GM12872 (cell line): ENCODE results near the gene EXOC3.

Source experiments
- TF ChIP-seq, protein P1 (sequence below): IDR thresholded peaks from 3 replicates; pipeline ENCODE4 v1.5.1; 2011; ENCODE audit warnings: low read depth, mild to moderate bottlenecking, low read length, moderate library complexity; ENCODE audit not compliant: insufficient read depth

The EXOC3 gene

DNA sequence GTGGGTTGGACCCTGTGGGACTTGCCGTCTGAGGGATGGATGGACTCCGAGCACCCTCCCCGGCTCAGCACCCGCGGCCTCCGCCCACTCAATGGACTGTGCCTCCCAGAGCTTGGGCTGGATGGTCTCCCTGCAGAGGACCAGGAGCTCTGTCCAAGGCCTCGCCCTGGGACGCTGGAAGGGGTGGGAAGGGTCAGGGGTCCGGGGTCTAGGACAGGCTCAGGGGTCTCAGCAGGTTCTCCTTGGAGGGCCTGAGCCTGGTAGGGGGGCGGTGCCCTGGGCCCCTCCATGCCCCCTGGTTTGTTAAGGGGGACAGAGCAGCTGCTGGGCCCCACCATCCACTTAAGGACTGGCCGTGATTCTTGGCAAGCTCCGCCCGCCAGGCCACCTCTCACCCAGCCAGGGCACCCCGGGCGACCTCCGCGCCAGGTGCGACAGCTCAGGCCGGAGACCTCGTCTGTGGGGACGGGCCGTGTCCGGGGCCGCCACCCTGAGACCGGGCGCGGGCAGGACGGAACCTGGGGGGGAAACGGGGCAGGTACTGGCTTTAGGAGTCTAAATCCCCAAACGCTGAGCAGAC is 29.2 kb downstream of the EXOC3 start:
- TF ChIP-seq, protein P1, sequence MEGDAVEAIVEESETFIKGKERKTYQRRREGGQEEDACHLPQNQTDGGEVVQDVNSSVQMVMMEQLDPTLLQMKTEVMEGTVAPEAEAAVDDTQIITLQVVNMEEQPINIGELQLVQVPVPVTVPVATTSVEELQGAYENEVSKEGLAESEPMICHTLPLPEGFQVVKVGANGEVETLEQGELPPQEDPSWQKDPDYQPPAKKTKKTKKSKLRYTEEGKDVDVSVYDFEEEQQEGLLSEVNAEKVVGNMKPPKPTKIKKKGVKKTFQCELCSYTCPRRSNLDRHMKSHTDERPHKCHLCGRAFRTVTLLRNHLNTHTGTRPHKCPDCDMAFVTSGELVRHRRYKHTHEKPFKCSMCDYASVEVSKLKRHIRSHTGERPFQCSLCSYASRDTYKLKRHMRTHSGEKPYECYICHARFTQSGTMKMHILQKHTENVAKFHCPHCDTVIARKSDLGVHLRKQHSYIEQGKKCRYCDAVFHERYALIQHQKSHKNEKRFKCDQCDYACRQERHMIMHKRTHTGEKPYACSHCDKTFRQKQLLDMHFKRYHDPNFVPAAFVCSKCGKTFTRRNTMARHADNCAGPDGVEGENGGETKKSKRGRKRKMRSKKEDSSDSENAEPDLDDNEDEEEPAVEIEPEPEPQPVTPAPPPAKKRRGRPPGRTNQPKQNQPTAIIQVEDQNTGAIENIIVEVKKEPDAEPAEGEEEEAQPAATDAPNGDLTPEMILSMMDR, result no peak

DNA sequence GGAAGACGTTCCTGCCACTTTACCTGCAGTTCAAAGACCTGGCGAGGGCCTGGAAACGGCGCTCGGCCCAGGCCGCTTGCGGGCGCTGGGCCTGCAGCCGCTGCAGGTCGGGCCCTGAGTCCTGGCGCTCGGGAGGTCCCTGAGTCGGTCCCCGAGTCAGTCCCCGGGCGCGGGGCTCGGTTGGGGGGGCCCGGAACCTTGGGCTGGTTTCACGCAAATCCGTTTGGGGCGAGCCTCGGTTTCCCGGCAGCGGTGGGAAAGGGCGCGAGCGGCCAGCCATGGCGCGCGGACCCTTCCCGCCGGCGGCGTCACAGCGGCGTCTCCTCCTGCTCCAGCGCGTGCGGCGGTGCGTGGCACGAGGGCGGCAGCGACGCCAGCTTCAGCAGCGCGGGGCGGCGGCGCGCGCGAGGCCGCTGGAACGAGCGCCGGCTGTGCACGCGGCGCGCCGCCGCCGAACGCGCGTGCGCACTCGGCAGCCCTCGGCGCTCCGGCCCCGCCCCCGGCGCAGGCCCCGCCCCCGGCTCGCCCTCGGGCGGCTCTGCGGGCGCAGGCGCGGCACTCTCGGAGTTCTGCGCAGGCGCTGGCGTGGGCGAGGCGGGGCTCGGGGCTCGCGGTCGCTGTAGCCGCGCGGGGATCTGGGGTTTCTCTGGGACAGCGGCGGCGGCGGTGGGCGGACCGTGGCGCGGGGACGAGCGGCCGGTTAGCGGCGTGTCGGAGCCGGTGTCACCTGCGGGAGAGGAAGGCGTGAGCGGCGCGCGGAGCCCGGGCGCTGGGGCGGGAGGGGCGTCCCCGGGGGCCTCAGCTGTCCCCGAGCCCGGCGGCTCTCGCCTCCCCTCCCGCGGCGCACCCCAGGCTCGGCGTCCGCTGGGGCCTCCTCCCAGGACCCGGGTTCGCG is 29.9 kb downstream of the EXOC3 start:
- TF ChIP-seq, protein P1, result no peak

DNA sequence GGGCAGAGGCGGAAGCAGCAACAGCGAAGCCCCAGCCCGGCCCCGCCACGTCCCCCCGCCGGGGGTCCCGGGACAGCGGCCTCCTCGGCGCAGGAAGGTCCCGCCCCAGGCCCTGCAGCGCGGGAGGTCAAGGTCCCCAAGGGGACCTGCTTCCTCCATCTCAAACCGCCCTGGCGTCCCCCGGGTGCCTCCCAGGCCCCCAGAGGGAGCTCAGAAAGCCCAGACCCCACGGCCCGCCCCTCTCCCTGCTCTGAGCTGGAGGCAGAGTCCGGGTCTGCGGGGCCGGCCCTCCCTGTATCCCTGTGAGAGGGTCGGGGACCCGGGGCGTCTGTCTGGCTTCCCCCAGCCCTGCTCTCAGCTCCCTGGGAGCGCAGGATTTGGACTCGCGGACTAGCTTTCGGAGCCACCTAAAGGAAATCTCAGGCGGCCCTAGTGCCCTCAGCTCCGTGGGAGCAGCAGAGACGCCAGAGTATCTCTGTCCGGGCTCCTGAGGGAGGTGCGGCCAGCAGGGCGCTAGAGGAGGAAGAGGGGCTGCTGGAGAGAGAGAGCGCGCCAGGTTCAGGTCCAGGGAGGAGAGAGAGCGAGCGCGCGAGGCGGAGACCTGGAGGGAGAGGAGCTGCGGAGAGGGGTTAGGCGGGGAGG is 30.7 kb downstream of the EXOC3 start:
- TF ChIP-seq, protein P1, result no peak

DNA sequence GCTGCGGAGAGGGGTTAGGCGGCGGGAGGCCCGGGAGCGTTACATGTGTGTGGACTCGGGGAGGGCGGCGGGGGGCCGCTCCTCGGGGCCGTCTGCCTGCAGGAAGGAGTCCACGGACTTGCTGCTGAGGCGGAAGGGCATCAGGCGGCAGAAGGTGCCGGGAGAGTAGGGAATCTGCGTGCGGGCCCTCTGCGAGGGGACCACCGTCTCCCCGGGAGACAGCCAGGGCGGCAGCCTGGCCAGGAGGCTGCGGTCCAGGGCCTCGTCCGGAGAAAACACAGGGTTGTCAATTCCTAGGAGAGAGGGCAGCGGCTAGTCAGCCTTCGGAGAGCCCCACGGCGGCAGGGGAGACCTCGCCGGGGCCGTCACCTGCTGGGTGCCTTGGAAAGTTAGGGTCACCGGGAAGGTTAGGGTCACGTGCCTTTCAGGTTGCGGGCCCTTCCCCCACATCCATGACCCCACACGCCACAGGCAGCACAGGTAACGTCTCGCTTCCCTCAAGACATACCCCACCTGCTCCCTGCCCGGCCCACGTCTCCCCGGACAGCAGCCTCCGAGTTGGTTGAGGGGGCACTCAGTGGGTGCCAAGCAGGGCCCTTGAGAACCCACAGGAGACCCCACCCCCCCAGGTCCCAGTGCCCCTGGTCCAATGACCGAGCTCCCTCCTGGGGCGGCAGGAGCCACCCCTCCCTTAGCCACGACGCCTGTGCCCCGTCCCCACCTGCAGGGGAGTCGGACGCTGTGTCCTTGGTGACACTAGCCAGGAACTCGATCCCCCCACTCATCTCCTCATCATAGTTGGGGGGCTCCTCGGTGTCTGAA is 32.1 kb downstream of the EXOC3 start:
- TF ChIP-seq, protein P1, result no peak

DNA sequence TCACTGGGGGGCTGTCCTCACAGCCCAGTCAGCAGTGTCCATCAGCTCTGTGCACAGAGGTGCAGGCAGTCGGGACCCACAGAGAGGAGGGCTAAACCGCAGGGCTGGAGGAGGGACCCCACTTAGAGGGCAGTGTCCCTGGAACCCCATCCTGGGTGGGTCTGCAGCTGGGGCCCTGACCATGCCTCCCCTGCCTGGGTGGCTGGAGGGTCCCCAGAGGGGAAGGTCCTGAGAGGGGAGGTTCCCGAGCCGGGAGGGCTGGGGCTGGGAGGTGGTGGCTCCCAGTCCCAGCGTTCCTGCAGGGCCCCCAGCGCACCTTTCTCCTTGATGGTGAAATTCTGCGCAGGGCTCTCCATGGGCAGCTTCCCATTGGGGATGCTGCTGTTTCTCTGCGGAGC is 32.7 kb downstream of the EXOC3 start:
- TF ChIP-seq, protein P1, result no peak

DNA sequence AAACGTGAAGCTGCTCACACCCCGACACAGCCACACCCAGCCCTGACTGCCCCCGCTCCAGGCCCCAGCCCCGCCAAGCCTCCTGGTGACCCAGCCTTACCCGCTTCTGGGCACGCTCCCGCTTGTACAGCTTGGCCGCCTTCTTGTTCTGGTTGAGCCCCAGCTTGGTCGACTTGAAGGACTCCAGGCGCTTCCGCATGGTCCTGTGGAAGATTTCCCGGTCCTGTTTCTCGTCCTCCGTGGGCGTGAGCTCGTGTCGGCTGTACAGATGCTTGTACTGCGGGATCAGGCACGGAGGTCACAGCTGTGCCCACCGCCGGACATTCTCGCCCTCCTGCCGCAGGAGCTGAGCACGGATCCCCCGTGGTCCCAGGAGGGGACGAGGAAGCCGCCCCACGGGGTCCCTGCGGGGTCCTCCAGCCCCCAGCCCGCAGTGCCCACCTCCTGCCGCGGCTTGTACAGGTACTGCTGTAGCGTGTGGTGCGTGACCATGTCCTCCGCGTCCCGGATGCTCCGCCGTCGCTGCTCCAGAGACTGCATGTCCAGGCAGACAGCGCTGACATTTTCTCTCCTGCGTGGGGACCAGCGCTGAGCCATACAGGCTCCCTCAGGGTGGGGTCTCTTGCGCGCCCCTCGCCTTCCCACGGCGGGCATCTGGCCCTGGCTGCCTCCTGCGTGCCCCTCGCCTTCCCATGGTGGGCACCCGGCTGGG is 33.3 kb downstream of the EXOC3 start:
- TF ChIP-seq, protein P1, result no peak
